HG03565 (cell line): ENCODE data around the gene CEP63.

ENCODE experiments used
- ATAC-seq: cut with Tn5 transposase; IDR thresholded peaks from one replicate; pipeline ENCODE4 v1.9.1; 2021; ENCODE audit warnings: mild to moderate bottlenecking, moderate library complexity; ENCODE audit not compliant: unreplicated experiment

CEP63 gene

GRCh38 chr3:134622806-134623365 is 137.0 kb downstream of the CEP63 start:
- no peak for ATAC-seq

GRCh38 chr3:134623615-134624245 is 137.9 kb downstream of the CEP63 start:
- no peak for ATAC-seq
